Cortex of kidney (tissue), 1 donor: ENCODE data around the gene OR7C1.
"Not testable (repeated sequence)": the region's sequence is repeated elsewhere in the genome, so short reads cannot be mapped to it uniquely, and the experiment has no call there.

Experiments used
- DNase-seq: peaks from one replicate; lab custom pipeline; 2025; lab: John Stamatoyannopoulos, UW

Gene OR7C1

DNA sequence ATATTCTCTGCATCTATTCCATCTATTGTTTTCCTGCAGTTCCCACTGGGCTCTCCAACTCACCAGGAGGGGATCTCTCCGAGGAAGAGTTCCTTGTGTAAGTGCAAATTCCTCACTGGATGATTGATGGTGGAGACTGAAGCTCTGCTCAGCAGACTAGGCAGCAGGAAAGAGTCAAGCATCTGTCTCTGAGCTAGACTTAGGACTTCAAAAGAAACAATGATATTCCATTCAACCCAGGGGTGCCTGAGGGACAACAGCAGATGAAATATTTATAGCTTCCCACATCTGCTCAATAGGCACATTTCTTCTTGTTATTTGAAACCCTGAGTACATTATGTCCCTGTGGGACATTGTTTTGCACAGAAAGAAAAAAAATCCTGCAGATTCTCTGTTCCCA, at the start of gene OR7C1, which contains the start of gene OR7A5:
Gene OR7C1 (minus strand): TSS at position 175 of the 400 bp plus-strand sequence. CDS start 35,049 bp downstream, outside the sequence.
Gene OR7A5 (minus strand): TSS at position 175 of the 400 bp plus-strand sequence. CDS start 6,944 bp downstream, outside the sequence.
- DNase-seq: no peak

DNA sequence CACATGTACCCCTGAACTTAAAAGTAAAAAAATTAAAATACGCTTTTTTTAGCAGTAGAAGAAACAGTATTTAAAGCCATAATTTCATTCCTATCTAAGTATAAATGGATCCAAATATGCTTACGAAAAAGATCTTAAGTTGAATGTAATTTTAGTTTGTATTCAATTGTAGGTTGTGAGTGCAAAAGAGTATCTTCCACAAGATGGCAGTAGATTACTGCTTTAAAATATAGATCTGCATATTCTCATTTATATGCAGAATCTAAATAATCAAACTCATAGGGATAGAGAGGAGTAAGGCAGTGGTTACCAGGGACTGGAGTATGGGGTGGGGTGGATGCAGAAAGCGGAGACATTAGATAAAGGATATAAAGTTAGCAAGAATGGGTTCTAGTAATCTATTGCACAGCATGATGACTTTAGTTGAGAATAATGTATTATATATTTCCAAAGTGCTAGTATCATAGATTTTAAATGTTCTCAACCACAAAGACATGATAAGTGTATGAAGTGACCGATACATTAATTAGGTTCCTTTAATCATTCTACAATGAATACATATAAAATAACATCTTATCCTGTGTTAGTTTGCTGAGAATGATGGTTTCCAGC, 36.7 kb upstream of the OR7C1 start:
- no peak for DNase-seq

DNA sequence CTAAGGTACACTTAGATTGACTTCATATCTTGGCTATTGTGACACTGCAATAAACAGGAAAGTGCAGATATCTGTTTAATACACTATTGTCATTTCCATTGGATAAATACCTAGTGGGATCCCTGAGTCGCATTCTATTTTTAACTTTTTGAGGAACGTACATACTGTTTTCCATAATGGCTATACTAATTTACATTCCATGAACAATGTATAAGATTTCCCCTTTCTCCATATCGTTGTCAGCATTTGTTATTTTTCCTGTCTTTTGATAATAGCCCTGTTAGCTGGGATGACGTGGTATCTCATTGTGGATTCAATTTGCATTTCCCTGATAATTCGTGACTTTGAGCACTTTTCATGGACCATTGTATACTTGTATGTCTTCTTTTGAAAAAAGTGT, 33.5 kb upstream of the OR7C1 start:
- DNase-seq: no peak

DNA sequence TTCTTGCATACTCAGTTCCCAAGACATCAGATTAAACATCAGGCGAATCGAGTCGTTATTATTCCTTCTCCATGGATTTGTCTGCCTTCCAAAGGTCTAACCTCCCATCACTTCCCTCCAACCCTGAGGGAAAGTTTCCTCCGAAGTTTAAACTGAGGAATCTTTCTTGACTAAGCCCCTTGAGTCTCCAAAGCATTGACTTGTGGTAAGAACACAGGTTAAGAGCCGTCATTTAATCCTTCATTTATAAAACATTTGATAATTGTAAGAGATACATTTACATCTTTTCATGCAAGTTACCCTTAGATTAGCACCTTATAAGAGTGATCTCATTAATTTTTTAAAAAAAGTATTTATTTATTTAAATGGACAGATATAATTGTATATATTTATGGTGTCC, 13.8 kb upstream of the OR7C1 start, which contains the start of gene OR7A10:
Gene OR7A10 (minus strand): TSS at position 101 of the 400 bp plus-strand sequence. CDS start 7,045 bp downstream, outside the sequence.
- no peak for DNase-seq

DNA sequence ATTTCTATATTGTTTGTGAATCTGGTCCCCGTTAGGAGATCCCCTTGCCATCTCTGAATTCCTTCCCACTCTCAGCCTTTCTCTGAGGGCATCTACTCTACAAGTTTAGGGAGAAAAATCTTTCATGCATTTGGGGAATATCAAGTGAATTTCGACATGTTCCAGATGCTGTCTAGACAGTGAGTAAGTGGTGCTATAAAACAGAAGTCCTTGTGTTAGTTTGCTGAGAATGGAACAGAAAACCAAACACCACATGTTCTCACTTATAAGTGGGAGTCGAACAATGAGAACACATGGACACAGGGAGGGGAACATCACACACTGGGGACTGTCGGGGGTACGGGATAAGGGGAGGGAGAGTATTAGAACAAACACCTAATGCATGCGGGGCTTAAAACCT, 8.6 kb upstream of the OR7C1 start:
- DNase-seq: no peak

DNA sequence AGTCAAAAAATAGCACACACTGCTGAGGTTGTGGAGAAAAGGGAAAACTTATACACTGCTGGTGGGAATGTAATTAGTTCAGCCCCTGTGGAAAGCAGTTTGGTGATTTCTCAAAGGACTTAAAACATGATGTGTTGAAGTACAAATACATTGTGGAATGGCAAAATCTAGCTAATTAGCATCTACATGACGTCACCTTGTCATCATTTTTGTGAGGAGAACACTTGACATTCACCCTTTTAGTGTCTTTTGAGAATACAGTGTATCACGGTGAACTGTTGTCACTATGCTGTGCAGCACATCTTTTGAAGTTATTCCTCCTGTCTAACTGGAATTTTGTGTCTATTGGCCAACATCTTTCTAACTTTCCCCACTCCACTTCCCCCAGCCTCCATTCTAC, 8.2 kb upstream of the OR7C1 start:
- DNase-seq: no peak

DNA sequence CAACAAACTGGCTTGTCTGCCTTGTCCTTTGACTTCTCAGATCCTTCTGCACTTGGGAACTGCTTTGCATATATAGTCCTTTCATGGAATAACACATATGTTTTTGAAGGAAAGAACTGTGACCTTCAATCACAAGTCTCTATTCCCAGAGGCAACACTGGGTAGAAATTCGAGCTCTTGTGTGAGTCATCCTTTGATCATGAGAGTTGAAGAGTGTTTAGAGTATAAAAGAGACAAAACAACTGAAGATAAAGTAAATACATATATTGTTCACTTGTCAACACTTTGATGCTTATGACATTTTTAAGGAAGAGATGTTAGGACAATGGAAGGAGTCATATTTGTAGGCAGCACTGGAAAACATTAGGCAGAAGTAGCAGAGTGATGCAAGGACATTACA, 5.2 kb upstream of the OR7C1 start:
- no peak for DNase-seq

DNA sequence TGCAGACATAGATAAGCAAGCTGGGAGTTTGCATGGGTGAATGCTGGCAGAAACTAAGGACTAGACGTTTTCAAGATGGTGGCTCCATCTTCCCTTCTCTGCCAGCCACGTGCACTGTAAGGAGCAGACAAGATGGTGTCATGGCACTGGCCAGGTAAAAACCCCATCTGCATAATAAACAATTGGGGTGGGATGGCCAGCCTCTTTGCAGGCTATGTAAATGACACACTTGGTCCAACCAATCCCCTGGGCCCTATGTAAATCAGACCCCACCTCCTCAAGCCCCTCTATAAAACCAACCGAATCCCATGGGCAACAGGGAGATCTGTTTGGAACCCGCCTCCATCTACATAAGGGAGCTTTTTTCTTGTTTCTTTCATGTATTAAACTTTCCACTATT, 2.4 kb upstream of the OR7C1 start:
- no peak for DNase-seq

DNA sequence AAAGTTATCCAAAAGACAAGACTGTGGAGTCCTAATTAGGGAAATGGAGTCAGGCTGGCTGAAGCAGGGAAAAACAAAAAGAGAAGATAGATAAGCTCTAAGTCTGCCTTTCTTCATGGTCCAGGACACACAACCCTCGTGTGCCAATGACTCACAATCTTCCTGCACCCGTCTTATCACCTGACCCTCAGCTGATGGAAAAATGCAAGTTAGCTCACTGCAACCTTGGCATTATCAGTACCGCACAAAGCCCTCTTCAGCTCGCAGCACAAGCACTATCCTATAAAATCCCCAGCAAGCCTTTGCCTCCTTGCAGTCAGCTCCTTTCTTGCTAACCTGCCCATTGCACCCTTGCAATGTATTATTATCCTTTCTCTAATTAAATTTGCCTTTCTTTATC, 4.3 kb downstream of the OR7C1 start:
- DNase-seq: no peak

DNA sequence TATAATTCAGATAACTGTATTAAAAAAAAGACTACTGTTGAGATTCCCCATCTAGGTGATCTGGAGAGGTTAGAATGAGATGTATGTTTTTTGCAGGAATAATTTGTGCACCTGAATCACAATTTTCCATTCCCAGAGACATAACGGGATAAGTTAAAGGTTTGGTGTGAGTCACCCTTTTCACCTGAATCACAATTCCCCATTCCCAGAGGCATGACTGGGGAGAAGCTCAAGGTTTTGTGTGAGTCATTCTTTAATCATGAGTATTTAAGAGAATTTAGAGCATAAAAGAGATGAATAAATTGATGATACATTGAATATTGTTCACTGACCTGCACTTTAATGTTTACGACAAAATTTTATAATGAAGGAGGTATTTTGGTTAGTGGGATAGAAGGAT, 9.0 kb downstream of the OR7C1 start:
- DNase-seq: no peak

DNA sequence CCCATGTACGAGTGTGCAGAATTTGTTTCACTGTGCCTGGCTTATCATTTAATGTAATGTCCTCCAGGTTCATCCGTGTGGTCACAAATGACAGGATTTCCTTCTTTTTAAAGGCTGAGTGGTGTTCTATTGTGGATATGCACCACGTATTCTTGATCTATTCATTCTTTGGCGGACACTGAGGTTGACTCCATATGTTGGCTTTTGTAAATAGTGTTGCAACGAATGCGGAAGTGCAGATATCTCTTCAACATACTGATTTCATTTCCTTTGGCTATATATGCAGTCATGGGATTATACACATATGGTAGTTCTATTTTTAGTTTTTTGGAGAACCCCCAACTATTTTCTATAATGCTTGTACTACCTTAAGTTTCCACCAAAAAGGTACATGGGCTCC, 13.0 kb downstream of the OR7C1 start:
- DNase-seq: no peak

DNA sequence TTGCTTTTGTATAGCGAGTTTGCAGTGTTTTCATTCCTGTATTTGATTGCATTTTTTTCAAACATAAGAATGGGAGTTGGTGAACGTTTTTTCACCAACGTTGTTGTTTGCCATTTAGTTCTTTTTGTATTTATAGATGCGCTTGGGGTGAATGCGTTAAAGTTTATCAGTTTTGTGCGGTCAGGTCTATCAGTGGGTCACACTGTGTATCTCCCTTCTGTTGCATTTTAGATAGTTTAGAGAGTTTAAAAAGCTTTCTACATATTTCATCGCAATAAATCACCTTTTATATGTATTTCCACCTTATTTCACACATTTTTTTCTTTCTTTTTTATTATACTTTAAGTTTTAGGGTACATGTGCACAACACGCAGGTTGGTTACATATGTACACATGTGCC, 16.4 kb downstream of the OR7C1 start:
- no peak for DNase-seq

DNA sequence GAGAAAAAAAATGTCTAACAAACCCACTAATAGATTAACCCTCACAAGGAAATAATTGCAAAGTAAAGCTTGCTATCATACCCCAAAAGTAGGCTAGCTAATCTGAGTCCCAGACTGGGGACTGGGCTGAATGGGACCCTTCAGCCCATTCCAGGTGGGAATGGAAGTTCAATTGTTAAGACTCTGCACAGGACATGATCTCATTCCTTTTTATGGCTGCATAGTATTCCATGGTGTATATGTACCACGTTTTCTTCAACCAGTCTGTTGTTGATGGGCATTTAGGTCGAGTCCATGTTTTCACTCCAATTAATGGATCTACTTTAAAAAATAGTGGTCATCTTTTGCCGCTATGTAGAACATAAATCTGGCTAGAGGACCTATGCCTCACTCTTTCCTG, 17.9 kb downstream of the OR7C1 start:
- no peak for DNase-seq

DNA sequence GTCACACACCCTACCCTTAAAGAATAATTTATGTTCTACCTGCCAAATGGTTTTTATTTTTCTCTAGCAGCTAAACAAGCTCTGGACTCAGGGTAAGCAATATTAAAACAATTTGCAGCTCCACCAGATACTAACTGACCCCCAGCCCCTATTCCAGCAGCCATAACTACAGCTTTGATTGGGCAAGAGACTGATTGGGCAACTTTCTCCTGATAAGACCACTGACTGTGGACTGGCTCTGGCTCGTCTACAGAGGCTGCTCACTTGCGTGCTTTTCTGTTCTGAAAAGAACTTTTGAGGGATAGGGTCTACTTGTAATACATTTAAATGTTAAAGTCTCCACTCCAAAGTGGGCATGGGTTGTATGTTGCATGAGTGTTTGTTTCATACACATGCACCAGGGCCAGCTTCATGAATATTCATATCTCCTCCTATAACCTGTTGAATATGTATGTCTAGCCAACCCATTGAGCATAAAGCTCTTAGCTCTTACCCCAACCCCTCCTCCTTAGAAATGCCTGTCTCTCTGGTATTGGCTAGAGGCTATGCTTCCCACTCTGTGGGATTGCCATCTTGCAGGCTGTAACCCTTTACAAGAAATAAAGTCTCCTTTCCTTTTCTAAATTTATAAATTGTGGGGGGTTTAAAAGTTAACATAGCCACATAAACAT, 19.9 kb downstream of the OR7C1 start:
- no peak for DNase-seq

DNA sequence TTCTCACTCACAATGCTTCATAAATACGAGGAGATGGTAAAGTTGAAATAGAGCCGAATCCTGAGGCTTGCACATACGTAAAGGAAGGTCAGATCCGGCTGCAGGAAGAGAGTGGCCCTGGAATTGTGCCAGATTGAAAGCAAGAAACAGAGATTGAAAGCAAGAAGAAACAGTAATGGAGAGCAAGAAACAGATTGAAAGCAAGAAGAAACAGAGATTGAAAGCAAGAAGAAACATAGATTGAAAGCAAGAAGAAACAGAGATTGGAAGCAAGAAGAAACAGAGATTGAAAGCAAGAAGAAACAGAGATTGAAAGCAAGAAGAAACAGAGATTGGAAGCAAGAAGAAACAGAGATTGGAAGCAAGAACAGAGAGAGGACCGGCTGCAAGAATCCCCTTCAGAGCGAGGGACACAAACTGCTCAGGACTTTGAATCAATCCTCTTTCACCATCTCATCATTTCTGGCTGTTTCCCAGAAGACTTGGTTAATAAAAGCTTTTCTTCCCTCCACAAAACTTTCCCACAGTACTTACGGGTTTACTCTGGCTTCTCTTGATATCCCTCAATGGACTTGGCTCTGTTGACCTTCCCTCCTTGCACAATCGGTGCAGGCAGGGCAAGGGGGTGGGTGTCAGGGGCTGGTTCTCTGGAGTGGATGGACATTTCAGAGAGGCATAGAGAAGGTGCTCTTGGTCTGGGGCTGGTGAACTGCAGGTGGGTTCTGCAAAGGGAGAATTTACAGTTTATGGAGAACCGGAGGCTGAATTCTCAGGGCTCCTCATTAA, 25.5 kb downstream of the OR7C1 start:
- DNase-seq: no peak

DNA sequence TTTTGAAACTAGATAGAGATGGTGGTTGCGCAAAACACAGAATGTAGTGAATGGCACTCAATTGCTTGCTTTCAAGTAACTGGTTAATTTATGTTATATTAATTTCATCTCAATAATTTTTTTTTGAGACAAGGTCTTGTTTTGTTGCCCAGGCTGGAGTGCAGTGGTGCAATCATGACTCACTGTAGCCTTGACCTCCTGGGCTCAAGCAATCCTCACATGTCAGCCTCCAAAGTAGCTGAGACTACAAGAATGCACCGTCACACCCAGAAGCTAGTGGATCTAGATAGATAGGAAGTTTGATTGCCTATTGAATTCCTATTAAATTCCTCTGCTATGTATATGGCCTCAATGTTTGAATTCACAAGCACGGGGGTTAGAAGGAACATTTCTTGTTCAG, 30.2 kb downstream of the OR7C1 start:
- DNase-seq: no peak

DNA sequence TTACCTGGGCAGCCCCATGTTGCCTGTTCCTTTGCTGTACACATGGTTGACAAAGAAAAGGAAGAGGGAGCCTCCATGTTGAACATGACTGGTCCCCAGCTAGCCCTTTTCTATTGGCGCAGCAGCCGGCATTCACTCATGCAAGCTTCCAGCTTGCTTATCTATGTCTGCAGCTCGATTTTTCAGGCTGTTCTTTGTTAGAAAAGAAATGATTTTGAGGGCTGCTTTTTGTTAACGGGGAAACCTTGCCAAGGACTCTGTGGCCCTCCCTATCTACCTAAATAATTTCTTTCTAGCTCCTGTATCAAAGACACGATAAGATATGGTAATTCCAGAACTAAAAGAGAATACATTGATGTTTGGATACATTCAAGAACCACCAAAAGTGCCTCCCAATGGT, 36.2 kb downstream of the OR7C1 start:
- no peak for DNase-seq

DNA sequence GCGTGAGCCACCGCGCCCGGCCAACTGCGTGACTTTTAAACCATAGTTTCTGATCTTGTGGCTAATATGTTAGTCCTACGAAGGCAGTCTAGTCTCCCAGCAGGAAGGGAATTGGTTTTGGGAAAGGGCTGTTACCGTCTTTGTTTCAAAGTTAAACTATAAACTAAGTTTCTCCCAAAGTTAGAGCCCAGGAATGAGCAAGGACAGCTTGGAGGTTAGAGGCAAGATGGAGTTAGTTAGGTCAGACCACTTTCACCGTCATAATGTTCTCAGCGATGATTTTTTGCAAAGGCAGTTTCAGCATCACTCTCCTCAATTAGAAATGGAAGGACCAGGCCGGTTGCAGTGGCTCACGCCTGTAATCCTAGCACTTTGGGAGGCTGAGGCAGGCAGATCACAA, 39.0 kb downstream of the OR7C1 start:
- no peak for DNase-seq

DNA sequence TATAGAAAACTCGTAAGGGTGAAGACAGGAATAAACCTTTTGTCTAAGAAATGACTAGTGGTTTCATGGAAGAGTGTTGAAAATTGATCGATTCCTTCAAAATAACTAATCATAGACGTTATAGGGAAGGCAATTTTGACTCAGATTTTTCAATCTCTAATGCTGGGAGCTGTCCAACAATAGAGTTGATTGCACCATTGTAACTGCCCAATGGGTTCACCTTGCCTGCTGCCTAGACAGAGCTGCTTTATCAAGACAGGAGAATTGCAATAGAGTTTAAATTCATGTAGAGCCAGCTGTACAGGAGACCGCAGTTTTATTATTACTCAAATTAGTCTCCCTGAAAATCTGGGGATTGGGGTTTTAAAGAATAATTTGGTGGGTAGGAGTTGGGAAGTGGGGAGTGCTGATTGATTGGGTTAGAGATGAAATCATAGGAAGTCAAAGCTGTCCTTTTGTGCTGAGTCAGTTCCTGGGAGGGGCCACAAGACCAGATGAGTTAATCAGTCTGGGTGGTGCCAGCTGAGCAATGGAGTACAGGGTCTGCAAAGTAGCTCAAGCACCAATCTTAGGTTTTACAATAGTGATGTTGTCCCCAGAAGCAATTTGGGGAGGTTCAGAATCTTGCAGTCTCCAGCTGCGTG, 39.8 kb downstream of the OR7C1 start:
- no peak for DNase-seq

DNA sequence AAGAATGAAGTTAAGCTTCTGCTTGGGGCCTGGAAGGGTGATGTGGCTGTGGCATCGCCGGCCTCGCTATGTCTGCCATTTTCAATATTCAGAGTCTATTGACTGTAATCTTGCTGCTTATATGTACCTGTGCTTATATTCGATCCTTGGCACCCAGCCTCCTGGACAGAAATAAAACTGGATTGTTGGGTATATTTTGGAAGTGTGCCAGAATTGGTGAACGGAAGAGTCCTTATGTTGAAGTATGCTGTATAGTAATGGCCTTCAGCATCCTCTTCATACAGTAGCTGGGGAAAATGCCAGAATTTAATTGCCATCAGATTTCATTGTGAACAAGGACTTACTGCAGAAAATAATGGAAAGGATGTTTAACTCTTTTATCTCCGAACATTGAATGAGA, 42.7 kb downstream of the OR7C1 start:
- DNase-seq: not testable (repeated sequence)

DNA sequence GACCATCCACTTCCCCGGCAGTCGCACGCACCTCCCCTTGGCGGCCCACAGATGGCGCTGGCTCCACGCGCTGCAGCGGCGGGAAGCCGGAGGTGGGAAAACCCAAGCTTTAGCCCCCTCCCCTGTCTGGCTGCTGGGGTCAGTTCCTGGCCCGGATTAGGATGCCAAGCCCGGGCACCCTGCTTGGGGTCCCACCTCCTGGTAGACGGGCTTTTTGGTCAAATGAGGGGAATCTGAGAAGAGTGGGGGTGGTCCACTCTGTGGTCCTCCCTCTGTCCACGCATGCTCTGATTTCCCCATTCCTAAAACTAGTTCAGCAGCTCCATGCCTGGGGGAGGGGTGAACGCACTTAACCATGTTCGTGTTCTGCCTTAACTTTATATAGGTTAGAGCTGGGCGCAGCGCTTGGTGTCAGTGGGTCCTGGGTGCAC, 48.5 kb downstream of the OR7C1 start:
- DNase-seq: no peak

DNA sequence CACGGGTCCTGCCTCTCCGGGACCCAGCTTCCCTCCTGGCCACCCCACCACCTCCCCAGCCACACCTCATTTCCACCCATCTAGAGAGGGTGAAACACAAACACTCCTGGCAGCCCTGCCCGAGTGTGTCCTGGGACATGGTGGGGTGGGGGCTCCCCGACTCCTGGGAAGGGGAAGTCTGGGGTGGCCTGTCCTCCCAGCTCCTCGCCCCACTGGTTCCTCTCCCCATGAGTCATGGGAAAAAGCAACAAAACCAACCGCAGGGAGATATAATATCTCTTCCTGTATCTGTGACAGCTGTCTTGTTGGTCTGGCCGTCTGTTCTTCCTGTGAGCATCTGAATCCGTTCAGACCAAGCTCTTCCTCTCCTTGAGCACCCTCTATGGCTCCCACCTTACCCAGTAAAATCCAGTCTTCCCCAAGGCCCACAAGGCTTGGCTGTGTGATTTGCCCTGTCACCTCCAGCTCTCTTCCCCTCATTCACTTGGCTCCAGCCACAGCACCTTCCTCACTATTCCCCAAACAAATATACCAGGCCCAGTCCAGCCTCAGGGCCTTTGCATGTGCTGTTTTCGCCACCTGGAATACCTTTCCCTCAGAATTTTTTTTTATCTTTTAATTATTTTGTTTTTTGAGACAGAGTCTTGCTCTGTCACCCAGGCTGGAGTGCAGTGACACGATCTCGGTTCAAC, 49.7 kb downstream of the OR7C1 start:
- not testable (repeated sequence) for DNase-seq
